ENCODE measurements around the gene KCNJ12.

Gene KCNJ12

DNA sequence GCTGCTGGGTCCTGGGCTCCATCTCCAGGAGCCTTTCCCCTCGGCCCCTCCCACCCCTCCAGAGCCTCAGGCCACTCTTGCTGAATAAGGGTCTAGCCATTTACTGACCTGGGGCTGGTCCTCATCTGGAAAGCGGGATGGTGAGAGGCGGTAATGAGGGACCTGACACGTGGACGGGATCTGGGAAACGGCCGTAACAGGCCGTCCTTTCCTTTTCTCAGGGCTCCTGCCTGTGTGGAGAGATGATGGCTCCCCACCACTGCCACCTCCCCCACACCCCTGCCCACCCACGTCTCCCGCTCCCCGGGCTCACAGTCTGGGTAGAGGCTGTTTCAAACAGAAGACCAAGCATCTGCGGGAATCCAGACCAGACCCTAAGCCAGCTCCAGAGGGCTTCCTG lies 20.6 kb upstream of the KCNJ12 start:
- no peak for DNase-seq (ENCODE audit: extremely low read depth, insufficient read length)
- no peaks in the 10 kb centered on the region for H3K36me3 ChIP-seq (ENCODE audit: control insufficient read depth, insufficient read depth, low read length)
- TF ChIP-seq, protein P1, sequence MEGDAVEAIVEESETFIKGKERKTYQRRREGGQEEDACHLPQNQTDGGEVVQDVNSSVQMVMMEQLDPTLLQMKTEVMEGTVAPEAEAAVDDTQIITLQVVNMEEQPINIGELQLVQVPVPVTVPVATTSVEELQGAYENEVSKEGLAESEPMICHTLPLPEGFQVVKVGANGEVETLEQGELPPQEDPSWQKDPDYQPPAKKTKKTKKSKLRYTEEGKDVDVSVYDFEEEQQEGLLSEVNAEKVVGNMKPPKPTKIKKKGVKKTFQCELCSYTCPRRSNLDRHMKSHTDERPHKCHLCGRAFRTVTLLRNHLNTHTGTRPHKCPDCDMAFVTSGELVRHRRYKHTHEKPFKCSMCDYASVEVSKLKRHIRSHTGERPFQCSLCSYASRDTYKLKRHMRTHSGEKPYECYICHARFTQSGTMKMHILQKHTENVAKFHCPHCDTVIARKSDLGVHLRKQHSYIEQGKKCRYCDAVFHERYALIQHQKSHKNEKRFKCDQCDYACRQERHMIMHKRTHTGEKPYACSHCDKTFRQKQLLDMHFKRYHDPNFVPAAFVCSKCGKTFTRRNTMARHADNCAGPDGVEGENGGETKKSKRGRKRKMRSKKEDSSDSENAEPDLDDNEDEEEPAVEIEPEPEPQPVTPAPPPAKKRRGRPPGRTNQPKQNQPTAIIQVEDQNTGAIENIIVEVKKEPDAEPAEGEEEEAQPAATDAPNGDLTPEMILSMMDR (IDR thresholded peaks at IDR 0.05; ENCODE audit: insufficient read depth, low read length, poor library complexity, severe bottlenecking) = no peak
- H3K4me3 ChIP-seq (replicated peaks; ENCODE audit: low read depth, low read length) = no peak overlapping the region
- H3K27me3 ChIP-seq (replicated peaks; ENCODE audit: control insufficient read depth, insufficient read depth, low read length) = no peaks in the 10 kb centered on the region; the same call in 1 of the 2 replicates

DNA sequence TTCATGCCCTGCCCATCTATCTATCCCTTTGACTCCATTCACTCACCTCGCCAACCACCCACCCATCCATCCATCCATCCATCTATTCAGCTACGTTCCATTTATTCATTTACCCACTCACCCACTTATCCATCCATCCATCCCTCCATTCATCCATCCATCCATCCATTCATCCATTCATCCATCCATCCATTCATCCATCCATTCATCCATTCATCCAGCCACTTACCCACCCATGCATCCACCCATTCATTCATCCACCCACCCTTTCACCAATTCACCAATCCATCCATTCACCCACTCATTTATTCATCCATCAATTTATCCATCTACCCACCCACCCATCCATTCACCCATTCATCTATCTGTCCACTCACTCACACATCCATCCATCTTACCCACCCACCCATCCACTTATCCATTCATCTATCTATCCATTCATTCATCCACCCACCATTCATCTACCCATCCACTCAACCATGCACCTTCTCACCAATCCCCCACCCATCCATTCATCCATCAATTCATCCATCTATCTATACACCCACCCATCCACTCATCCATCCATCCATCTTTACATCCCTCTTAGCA lies 19.5 kb upstream of the KCNJ12 start:
- H3K4me3 ChIP-seq (replicated peaks; ENCODE audit: low read depth, low read length) = no peak overlapping the region
- TF ChIP-seq, protein P1 (IDR thresholded peaks at IDR 0.05; ENCODE audit: insufficient read depth, low read length, poor library complexity, severe bottlenecking) = no peak
- no peak for DNase-seq (ENCODE audit: extremely low read depth, insufficient read length)
- no peaks in the 10 kb centered on the region for H3K36me3 ChIP-seq (ENCODE audit: control insufficient read depth, insufficient read depth, low read length)
- no peaks in the 10 kb centered on the region; the same call in 1 of the 2 replicates for H3K27me3 ChIP-seq (replicated peaks; ENCODE audit: control insufficient read depth, insufficient read depth, low read length)

DNA sequence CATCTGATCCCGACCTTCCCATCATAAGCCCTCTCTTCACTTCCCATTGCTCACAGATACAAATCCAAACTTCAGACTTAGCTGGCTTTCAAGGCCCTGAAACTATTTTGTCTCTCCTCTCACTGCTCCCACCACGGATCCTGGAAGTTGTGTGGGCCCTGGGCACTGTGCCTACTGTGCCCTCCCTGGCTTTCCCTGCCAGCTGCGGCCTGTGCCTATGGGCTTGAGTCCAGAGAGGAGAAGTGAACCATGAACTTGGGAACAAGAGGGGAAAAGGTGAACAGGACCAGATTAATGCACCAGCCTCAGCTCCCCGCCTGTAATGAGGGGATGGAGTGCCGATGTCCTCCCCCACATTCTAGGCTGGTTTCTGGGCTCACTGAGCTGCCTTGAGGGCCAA lies 18.9 kb upstream of the KCNJ12 start:
- DNase-seq (ENCODE audit: extremely low read depth, insufficient read length) = no peak
- no peaks in the 10 kb centered on the region for H3K36me3 ChIP-seq (ENCODE audit: control insufficient read depth, insufficient read depth, low read length)
- TF ChIP-seq, protein P1 (IDR thresholded peaks at IDR 0.05; ENCODE audit: insufficient read depth, low read length, poor library complexity, severe bottlenecking) = no peak
- no peaks in the 10 kb centered on the region; the same call in 1 of the 2 replicates for H3K27me3 ChIP-seq (replicated peaks; ENCODE audit: control insufficient read depth, insufficient read depth, low read length)
- H3K4me3 ChIP-seq (replicated peaks; ENCODE audit: low read depth, low read length) = no peak overlapping the region

DNA sequence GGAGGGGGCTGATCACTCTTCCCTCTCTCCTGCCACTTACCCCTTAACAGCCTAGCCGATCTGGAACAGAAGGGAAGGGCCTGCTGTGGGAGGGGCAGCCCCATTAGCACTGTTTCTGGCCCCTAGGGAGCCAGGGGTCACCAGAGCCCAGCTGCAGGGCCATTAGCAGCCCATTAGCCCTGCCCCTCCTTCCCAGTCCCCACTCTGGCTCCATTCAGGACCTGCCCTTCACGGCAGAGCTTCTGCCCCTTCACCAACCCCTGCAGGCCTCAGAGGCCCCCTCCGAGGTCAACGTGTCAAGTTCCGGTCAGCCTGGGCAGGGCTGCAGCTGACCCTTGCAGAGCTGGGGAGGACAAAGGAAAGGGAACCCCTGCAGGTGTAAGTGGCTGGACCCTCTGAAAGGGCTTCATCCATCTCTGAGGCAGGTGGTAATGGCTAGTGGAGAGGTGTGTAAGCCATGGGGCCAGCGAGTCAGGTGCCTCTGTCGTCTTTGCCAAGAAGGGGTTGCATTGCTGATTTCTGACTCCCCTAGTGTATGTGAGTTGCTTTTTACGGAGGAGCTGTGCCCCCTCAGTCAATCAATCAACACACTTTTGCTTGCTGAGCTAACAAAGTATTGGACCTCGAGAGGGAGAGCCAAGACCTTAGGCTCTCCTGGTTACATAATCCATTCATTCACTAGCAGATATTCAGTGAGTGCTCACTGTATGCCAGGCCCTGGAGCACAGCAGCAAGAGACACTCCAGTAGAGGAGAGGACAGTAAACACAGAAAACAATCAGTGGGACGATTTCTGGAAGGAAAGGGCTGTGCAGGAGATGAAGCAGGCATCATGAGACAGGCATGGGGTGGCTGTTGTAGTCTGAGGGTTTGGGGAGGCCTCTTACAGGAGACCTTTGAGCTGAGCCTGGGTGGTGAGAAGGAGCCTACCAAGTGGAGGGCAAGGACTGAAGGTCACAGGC lies 18.2 kb upstream of the KCNJ12 start:
- TF ChIP-seq, protein P1 (IDR thresholded peaks at IDR 0.05; ENCODE audit: insufficient read depth, low read length, poor library complexity, severe bottlenecking) = no peak
- Histone ChIP-seq H3K36me3 (ENCODE audit: control insufficient read depth, insufficient read depth, low read length) (no peaks in the 10 kb centered on the region), H3K27me3 (replicated peaks; ENCODE audit: control insufficient read depth, insufficient read depth, low read length) (no peaks in the 10 kb centered on the region), H3K4me3 (replicated peaks; ENCODE audit: low read depth, low read length) (no peak overlapping the region)
- DNase-seq (ENCODE audit: extremely low read depth, insufficient read length) = no peak

DNA sequence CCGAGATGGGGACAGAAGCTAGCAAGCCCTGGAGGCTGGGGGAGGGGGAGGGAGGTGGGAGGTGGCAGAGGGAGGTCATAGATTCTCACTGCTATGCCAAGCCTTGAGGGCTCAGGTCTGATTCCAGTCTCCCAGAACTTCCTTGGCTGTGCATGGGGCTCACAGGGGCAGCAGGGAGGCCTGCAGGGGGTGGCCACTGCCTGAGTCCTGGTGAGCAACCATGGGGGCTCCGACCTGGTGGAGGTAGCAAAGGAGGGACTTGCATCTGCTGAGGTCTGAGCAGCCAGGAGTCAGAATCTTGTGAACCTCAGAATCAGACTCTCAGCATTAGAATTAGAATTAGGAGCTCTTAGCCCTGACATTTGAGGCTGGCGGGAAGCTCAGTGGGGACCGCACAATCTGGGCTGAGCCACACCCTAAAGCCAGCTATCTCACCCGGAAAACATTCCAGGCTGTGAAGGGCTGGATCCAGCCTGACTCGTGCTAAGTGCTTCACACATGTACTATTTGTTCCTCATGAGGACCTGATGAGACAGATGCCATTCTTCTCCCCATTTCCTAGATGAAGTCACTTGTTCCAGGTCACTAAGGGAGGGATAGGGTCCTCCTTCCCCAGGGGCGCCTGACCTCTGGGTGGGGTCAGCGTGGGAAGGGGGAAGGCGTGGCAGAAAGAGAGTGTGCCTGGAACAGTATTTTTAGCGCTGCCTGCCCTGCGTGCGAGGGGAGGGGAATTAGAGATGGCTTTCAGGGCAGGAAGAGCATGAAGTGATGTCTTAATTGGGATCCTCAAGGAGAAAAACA lies 17.3 kb upstream of the KCNJ12 start:
- Histone ChIP-seq H3K27me3 (replicated peaks; ENCODE audit: control insufficient read depth, insufficient read depth, low read length) (no peaks in the 10 kb centered on the region), H3K36me3 (ENCODE audit: control insufficient read depth, insufficient read depth, low read length) (no peaks in the 10 kb centered on the region), H3K4me3 (replicated peaks; ENCODE audit: low read depth, low read length) (no peak overlapping the region)
- DNase-seq (ENCODE audit: extremely low read depth, insufficient read length) = no peak
- TF ChIP-seq, protein P1 (IDR thresholded peaks at IDR 0.05; ENCODE audit: insufficient read depth, low read length, poor library complexity, severe bottlenecking) = no peak

Data from GM06990 (cell line).